ENCODE data around the gene ARHGEF10L.

DNA sequence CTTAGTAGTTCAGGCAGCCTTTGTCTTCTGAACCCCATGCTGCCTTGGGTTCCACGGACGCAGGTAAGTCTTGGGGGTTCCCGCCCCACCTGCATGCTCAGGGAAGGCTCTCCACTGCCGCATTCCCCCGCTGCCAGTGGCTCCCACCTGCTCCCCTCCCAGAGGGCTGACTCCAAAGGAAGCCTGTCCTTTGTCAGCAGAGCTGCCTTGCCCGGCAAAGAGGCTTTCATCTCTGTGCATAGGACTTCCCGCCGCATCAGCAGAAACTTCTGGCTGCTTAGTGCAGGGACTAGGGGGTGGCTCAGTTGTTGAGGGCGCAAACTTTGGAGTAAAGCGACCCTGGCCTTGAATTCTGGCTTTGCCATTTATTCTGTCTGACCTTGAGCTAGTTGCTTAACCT lies 190.4 kb downstream of the ARHGEF10L start:
- TF ChIP-seq, protein P1, sequence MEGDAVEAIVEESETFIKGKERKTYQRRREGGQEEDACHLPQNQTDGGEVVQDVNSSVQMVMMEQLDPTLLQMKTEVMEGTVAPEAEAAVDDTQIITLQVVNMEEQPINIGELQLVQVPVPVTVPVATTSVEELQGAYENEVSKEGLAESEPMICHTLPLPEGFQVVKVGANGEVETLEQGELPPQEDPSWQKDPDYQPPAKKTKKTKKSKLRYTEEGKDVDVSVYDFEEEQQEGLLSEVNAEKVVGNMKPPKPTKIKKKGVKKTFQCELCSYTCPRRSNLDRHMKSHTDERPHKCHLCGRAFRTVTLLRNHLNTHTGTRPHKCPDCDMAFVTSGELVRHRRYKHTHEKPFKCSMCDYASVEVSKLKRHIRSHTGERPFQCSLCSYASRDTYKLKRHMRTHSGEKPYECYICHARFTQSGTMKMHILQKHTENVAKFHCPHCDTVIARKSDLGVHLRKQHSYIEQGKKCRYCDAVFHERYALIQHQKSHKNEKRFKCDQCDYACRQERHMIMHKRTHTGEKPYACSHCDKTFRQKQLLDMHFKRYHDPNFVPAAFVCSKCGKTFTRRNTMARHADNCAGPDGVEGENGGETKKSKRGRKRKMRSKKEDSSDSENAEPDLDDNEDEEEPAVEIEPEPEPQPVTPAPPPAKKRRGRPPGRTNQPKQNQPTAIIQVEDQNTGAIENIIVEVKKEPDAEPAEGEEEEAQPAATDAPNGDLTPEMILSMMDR (IDR thresholded peaks at IDR 0.05), result no peak
- TF ChIP-seq POLR2A (IDR thresholded peaks at IDR 0.05), result no peak
